Mucosa of descending colon (tissue), 3 donors: ENCODE measurements around the gene IFI27L2. TPM values are rescaled to one million over a fixed set of nuclear protein-coding genes. Genes with fewer than 3 reads are reported as not detected.

Source experiments
- ATAC-seq: fragments of 200-7000 bp; cut with Tn5 transposase; one replicate; pipeline ENCODE4 v1.9.1; 2020; ENCODE audit warnings: mild to moderate bottlenecking, moderate library complexity
- DNase-seq, 3 donors: peaks; one replicate each; pipeline ENCODE4 v3.0.0-alpha.2; 2020
- H3K36me3 ChIP-seq: fragments of 200-600 bp; one replicate; pipeline ENCODE4 v1.8.0; 2021; ENCODE audit warnings: low read depth, mild to moderate bottlenecking
- H3K4me1 ChIP-seq: fragments of 200-600 bp; one replicate; pipeline ENCODE4 v1.8.0; 2021; ENCODE audit warnings: low read depth, mild to moderate bottlenecking
- H3K4me3 ChIP-seq: fragments of 200-600 bp; one replicate; pipeline ENCODE4 v1.8.0; 2021; ENCODE audit warnings: mild to moderate bottlenecking
- H3K9me3 ChIP-seq: fragments of 200-600 bp; one replicate; pipeline ENCODE4 v1.8.0; 2021; ENCODE audit warnings: mild to moderate bottlenecking
- CTCF ChIP-seq: fragments of 200-600 bp; IDR thresholded peaks from one replicate; pipeline ENCODE4 v1.8.0; 2022; ENCODE audit warnings: antibody characterized with exemption, mild to moderate bottlenecking
- intact Hi-C, 2 donors: fragments of 100-400 bp; cut with DNase I in 1 of 2; cut with micrococcal nuclease in 1 of 2; formaldehyde crosslinking; loops; one replicate each; pipeline versions ENCODE4 v1.11.0 to v1.11.1; 2022; cut with DNase I, micrococcal nuclease
- total RNA-seq, 3 donors: library from RNA; stranded (reverse); fragmentation: NEBNext Ultra II Directional in 2 of 3; extraction: Animal tissue kit (Norgen Biotek cat#: 25700) in 2 of 3; gene quantifications; one replicate each; pipeline versions ENCODE4 v1.2.1 to v1.2.4, GENCODE V29; 2021 to 2023
- donor health status: DM: no; HTN: no; CAD: no; lungs with moderate emphysema.
- donor health status: DM: no; HTN: no; CAD: no.
- donor health status: DM: no; HTN: yes; CAD: no.

IFI27L2 gene
- total RNA-seq, 3 donors from 2014 or later, result 22.4 to 25.5 (median 24.3) TPM

- Histone ChIP-seq H3K36me3 (no peaks in the 10 kb centered on the region), H3K4me1 (peaks cover 33% of the 10 kb centered on the region), H3K4me3 (no peak overlapping the region), H3K9me3 (no peaks in the 10 kb centered on the region)
- TF ChIP-seq CTCF, result no peak
- intact Hi-C loops, result no loop called here
- ATAC-seq, result no peak
- no peak for DNase-seq
These were observed 51.6 kb downstream of the IFI27L2 start for GRCh38 chr14:94077823-94078222.

Other genes with a start within 250 kb of the IFI27L2 start
- gene FAM181A, start 202.3 kb downstream of the IFI27L2 start, total RNA-seq, result not detected
- 10 to 100 TPM in 1 of 3 donors, 1 to 10 TPM in 2; 5.2 to 89.1 (median 8.8) TPM for gene ASB2, start 153.0 kb downstream of the IFI27L2 start, total RNA-seq
- gene CCDC197, start 132.3 kb downstream of the IFI27L2 start, total RNA-seq, result not detected
- 1 to 10 TPM; 1.3 to 3.5 (median 1.4) TPM for gene OTUB2, start 103.3 kb downstream of the IFI27L2 start, total RNA-seq
- gene DDX24, start 48.4 kb downstream of the IFI27L2 start, total RNA-seq, result 100 to 1,000 TPM in 2 of 3 donors, 10 to 100 TPM in 1; 90.6 to 197 (median 107) TPM
- gene IFI27L1, start 48.3 kb downstream of the IFI27L2 start, total RNA-seq, result 10 to 100 TPM; 19.9 to 29.9 (median 20.6) TPM
- 1,000 to 10,000 TPM in 1 of 3 donors, 100 to 1,000 TPM in 2; 427 to 1,655 (median 710) TPM for gene IFI27, start 18.9 kb downstream of the IFI27L2 start, total RNA-seq
- under 1 TPM in 1 of 3 donors, not detected in 2; 0.13 TPM for gene PPP4R4, start 44.7 kb upstream of the IFI27L2 start, total RNA-seq
- gene SERPINA10, start 163.7 kb upstream of the IFI27L2 start, total RNA-seq, result under 1 TPM; 0.09 to 0.34 (median 0.20) TPM
- 1 to 10 TPM in 2 of 3 donors, under 1 TPM in 1; 0.44 to 4.7 (median 2.0) TPM for gene SERPINA6, start 193.7 kb upstream of the IFI27L2 start, total RNA-seq
- gene SERPINA2, start 237.1 kb upstream of the IFI27L2 start, total RNA-seq, result not detected